Measurements from ENCODE around the gene RALGAPA1.

RALGAPA1 gene

GRCh38 chr14:35822501-35822900 is 13.4 kb upstream of the RALGAPA1 start:
- Histone ChIP-seq H3K4me3 (ENCODE audit: low read depth, low read length, poor library complexity, severe bottlenecking) (no peak overlapping the region), H3K79me2 (ENCODE audit: insufficient read depth, low read length) (no peaks in the 10 kb centered on the region), H3K4me2 (ENCODE audit: low read length) (no peak overlapping the region), H2AFZ (ENCODE audit: low read length) (no peak overlapping the region), H4K20me1 (ENCODE audit: insufficient read depth, low read length) (no peaks in the 10 kb centered on the region), H3K4me1 (ENCODE audit: insufficient read depth, low read length, severe bottlenecking) (peaks cover 13% of the 10 kb centered on the region), H3K9me3 (ENCODE audit: low read length) (no peaks in the 10 kb centered on the region), H3K36me3 (ENCODE audit: insufficient read depth, low read length) (no peaks in the 10 kb centered on the region), H3F3A (ENCODE audit: insufficient read depth, low read length) (no peaks in the 10 kb centered on the region), H3K9ac (ENCODE audit: low read length) (no peak overlapping the region), H3K27me3 (ENCODE audit: insufficient read depth, low read length) (no peaks in the 10 kb centered on the region), H3K9me2 (ENCODE audit: low read depth, low read length) (no peaks in the 10 kb centered on the region), H3K27ac (ENCODE audit: low read depth, low read length, poor library complexity, severe bottlenecking) (no peak overlapping the region)
- TF ChIP-seq CTCF (IDR thresholded peaks at IDR 0.05; ENCODE audit: low read length) (no peak), EZH2 (IDR thresholded peaks at IDR 0.05; ENCODE audit: borderline replicate concordance, low read length) (no peak)

GRCh38 chr14:35821564-35822411 is 12.7 kb upstream of the RALGAPA1 start:
- Histone ChIP-seq H3K79me2 (ENCODE audit: insufficient read depth, low read length) (no peaks in the 10 kb centered on the region), H3K9me3 (ENCODE audit: low read length) (no peaks in the 10 kb centered on the region), H3K9me2 (ENCODE audit: low read depth, low read length) (no peaks in the 10 kb centered on the region), H3K36me3 (ENCODE audit: insufficient read depth, low read length) (no peaks in the 10 kb centered on the region), H3K4me3 (ENCODE audit: low read depth, low read length, poor library complexity, severe bottlenecking) (no peak overlapping the region), H3K27me3 (ENCODE audit: insufficient read depth, low read length) (no peaks in the 10 kb centered on the region), H2AFZ (ENCODE audit: low read length) (no peak overlapping the region), H3K4me2 (ENCODE audit: low read length) (no peak overlapping the region), H3K27ac (ENCODE audit: low read depth, low read length, poor library complexity, severe bottlenecking) (no peak overlapping the region), H3K9ac (ENCODE audit: low read length) (no peak overlapping the region), H4K20me1 (ENCODE audit: insufficient read depth, low read length) (no peaks in the 10 kb centered on the region), H3K4me1 (ENCODE audit: insufficient read depth, low read length, severe bottlenecking) (peaks cover 6% of the 10 kb centered on the region), H3F3A (ENCODE audit: insufficient read depth, low read length) (no peaks in the 10 kb centered on the region)
- TF ChIP-seq CTCF (IDR thresholded peaks at IDR 0.05; ENCODE audit: low read length) (peak; percentile 93), EZH2 (IDR thresholded peaks at IDR 0.05; ENCODE audit: borderline replicate concordance, low read length) (no peak)

DNA sequence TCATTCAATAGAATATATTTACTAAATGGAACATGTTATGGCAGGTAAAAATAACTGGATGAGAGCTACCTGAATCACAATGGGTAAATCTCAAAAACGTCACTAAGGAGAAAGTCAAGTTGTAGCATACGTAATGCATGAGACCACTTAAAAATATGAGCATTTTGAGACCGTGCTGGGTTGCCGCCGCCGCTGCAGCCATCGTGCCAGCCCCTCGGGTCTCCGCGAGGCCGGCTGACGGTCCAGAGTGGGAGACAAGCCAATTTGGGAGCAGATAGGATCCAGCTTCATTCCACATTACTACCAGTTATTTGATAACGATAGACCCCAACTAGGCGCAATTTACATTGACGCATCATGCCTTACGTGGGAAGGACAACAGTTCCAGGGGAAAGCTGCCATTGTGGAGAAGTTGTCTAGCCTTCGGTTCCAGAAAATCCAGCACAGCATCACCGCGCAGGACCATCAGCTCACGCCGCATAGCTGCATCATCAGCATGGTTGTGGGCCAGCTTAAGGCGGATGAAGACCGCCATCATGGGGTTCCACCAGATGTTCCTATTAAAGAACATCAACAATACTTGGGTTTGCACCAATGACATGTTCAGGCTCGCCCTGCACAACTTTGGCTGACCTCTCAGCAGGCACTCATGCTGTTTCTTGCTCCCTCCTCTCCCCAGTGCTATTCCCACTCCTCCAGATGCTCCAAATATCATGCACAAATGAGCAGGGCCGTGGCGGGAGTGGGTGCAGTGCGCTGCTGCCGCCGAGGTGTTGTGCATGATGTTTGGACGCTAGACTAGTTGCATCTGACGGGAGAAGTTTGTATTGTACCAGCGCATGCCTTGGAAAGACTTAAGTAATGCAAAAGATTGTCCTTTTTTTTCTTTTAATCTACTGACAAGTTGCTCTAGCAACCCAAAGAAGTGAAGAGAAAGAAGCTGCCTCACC is 10.8 kb upstream of the RALGAPA1 start:
- Histone ChIP-seq H3F3A (ENCODE audit: insufficient read depth, low read length) (no peaks in the 10 kb centered on the region), H2AFZ (ENCODE audit: low read length) (no peak overlapping the region), H3K9me3 (ENCODE audit: low read length) (no peaks in the 10 kb centered on the region), H4K20me1 (ENCODE audit: insufficient read depth, low read length) (no peaks in the 10 kb centered on the region), H3K27me3 (ENCODE audit: insufficient read depth, low read length) (no peaks in the 10 kb centered on the region), H3K4me1 (ENCODE audit: insufficient read depth, low read length, severe bottlenecking) (no peaks in the 10 kb centered on the region), H3K4me3 (ENCODE audit: low read depth, low read length, poor library complexity, severe bottlenecking) (no peak overlapping the region), H3K9ac (ENCODE audit: low read length) (no peak overlapping the region), H3K36me3 (ENCODE audit: insufficient read depth, low read length) (no peaks in the 10 kb centered on the region), H3K9me2 (ENCODE audit: low read depth, low read length) (no peaks in the 10 kb centered on the region), H3K27ac (ENCODE audit: low read depth, low read length, poor library complexity, severe bottlenecking) (no peak overlapping the region), H3K79me2 (ENCODE audit: insufficient read depth, low read length) (no peaks in the 10 kb centered on the region), H3K4me2 (ENCODE audit: low read length) (no peak overlapping the region)
- TF ChIP-seq EZH2 (IDR thresholded peaks at IDR 0.05; ENCODE audit: borderline replicate concordance, low read length) (no peak), CTCF (IDR thresholded peaks at IDR 0.05; ENCODE audit: low read length) (no peak)
